ENCODE data around the gene CAPN12. TPM values are rescaled to one million over a fixed set of nuclear protein-coding genes. Genes with fewer than 3 reads are reported as not detected.

The CAPN12 gene
- total RNA-seq, 1 experiment from 2014 or later = 0.69 TPM

GRCh38 chr19:38731654-38732301, 12.5 kb downstream of the CAPN12 start:
- H3K9me3 ChIP-seq (ENCODE audit: low read depth, low read length, poor library complexity, severe bottlenecking) = no peaks in the 10 kb centered on the region
- DNase-seq (ENCODE audit: low spot score) = no peak
- BruUV-seq (replicated peaks) = no TSS peak
- intact Hi-C loops (cut with micrococcal nuclease; ENCODE audit: unreplicated experiment) = loop anchor here (5.0 kb wide), 1 partner anchor 201 kb away; the partner anchor contains the start of genes MRPS12 and SARS2
- ChIA-PET POLR2A (ENCODE audit: low non-redundant PET) (no interaction called here), CTCF (no interaction called here)
- H3K4me1 ChIP-seq (ENCODE audit: insufficient read depth, low read length, poor library complexity, severe bottlenecking) = peaks cover 8% of the 10 kb centered on the region
- no peak overlapping the region for H3K27ac ChIP-seq (ENCODE audit: low read depth, low read length, poor library complexity, severe bottlenecking)
- no peak overlapping the region for H3K4me3 ChIP-seq (ENCODE audit: low read depth, low read length, poor library complexity, severe bottlenecking)
- peaks cover 20% of the 10 kb centered on the region for H3K36me3 ChIP-seq (ENCODE audit: insufficient read depth, low read length, poor library complexity, severe bottlenecking)
- H3K27me3 ChIP-seq (replicated peaks; ENCODE audit: insufficient read depth, low read depth, low read length, poor library complexity) = no peaks in the 10 kb centered on the region
- TF ChIP-seq EZH2 (IDR thresholded peaks at IDR 0.05; ENCODE audit: borderline replicate concordance, low read depth, low read length, poor library complexity, severe bottlenecking) (no peak), CTCF (conservative IDR thresholded peaks at IDR 0.05; ENCODE audit: low read depth, low read length) (no peak)

GRCh38 chr19:38730731-38731589, 13.3 kb downstream of the CAPN12 start:
- H3K27ac ChIP-seq (ENCODE audit: low read depth, low read length, poor library complexity, severe bottlenecking) = no peak overlapping the region
- H3K9me3 ChIP-seq (ENCODE audit: low read depth, low read length, poor library complexity, severe bottlenecking) = no peaks in the 10 kb centered on the region
- CTCF ChIA-PET = no interaction called here
- BruUV-seq (replicated peaks) = no TSS peak
- POLR2A ChIA-PET (ENCODE audit: low non-redundant PET) = no interaction called here
- TF ChIP-seq CTCF (conservative IDR thresholded peaks at IDR 0.05; ENCODE audit: low read depth, low read length) (no peak), EZH2 (IDR thresholded peaks at IDR 0.05; ENCODE audit: borderline replicate concordance, low read depth, low read length, poor library complexity, severe bottlenecking) (no peak)
- H3K4me3 ChIP-seq (ENCODE audit: low read depth, low read length, poor library complexity, severe bottlenecking) = no peak overlapping the region
- H3K4me1 ChIP-seq (ENCODE audit: insufficient read depth, low read length, poor library complexity, severe bottlenecking) = peaks cover under 1% of the 10 kb centered on the region
- intact Hi-C loops (cut with micrococcal nuclease; ENCODE audit: unreplicated experiment) = loop anchor here (5.0 kb wide), 1 partner anchor 201 kb away; the partner anchor contains the start of genes MRPS12 and SARS2
- H3K36me3 ChIP-seq (ENCODE audit: insufficient read depth, low read length, poor library complexity, severe bottlenecking) = peaks cover 27% of the 10 kb centered on the region
- H3K27me3 ChIP-seq (replicated peaks; ENCODE audit: insufficient read depth, low read depth, low read length, poor library complexity) = no peaks in the 10 kb centered on the region
- DNase-seq (ENCODE audit: low spot score) = no peak

GRCh38 chr19:38730470-38730730, 13.9 kb downstream of the CAPN12 start:
- BruUV-seq (replicated peaks) = no TSS peak
- ChIA-PET POLR2A (ENCODE audit: low non-redundant PET) (no interaction called here), CTCF (interaction anchor here (0.6 kb wide), 1 partner anchor 210 kb away, joined by 3 read pairs; no protein-coding TSS in a partner anchor)
- no peak overlapping the region for H3K27ac ChIP-seq (ENCODE audit: low read depth, low read length, poor library complexity, severe bottlenecking)
- H3K4me1 ChIP-seq (ENCODE audit: insufficient read depth, low read length, poor library complexity, severe bottlenecking) = no peaks in the 10 kb centered on the region
- H3K9me3 ChIP-seq (ENCODE audit: low read depth, low read length, poor library complexity, severe bottlenecking) = no peaks in the 10 kb centered on the region
- H3K36me3 ChIP-seq (ENCODE audit: insufficient read depth, low read length, poor library complexity, severe bottlenecking) = peaks cover 33% of the 10 kb centered on the region
- TF ChIP-seq EZH2 (IDR thresholded peaks at IDR 0.05; ENCODE audit: borderline replicate concordance, low read depth, low read length, poor library complexity, severe bottlenecking) = no peak
- no peak for TF ChIP-seq CTCF (conservative IDR thresholded peaks at IDR 0.05; ENCODE audit: low read depth, low read length)
- H3K27me3 ChIP-seq (replicated peaks; ENCODE audit: insufficient read depth, low read depth, low read length, poor library complexity) = no peaks in the 10 kb centered on the region
- no peak for DNase-seq (ENCODE audit: low spot score)
- intact Hi-C loops (cut with micrococcal nuclease; ENCODE audit: unreplicated experiment) = loop anchor here (5.0 kb wide), 1 partner anchor 202 kb away; the partner anchor contains the start of genes MRPS12 and SARS2
- no peak overlapping the region for H3K4me3 ChIP-seq (ENCODE audit: low read depth, low read length, poor library complexity, severe bottlenecking)
